Smooth muscle cell (in vitro differentiated cells): ENCODE measurements around the gene SNX7. TPM values are rescaled to one million over a fixed set of nuclear protein-coding genes. Genes with fewer than 3 reads are reported as not detected.

Experiments
- DNase-seq: peaks from one replicate; lab custom pipeline; 2025; ENCODE audit not compliant: unreplicated experiment; lab: John Stamatoyannopoulos, UW
- H2AFZ ChIP-seq: fragments of 200-600 bp; sonication (generic); 2 replicates; pipeline ENCODE4 v1.6.0; 2016; ENCODE audit warnings: antibody characterized with exemption, low read depth, mild to moderate bottlenecking
- H3F3A ChIP-seq: fragments of 200-600 bp; sonication (generic); 2 replicates; pipeline ENCODE4 v1.6.0; 2017; ENCODE audit warnings: antibody characterized with exemption, low read depth
- H3K27ac ChIP-seq: fragments of 200-600 bp; sonication (generic); 2 replicates; pipeline ENCODE4 v1.5.1; 2016; ENCODE audit warnings: low read depth, mild to moderate bottlenecking
- H3K27me3 ChIP-seq: fragments of 200-600 bp; sonication (generic); 2 replicates; pipeline ENCODE4 v1.6.1; 2016; ENCODE audit warnings: low read depth, mild to moderate bottlenecking
- H3K36me3 ChIP-seq: fragments of 200-600 bp; sonication (generic); 2 replicates; pipeline ENCODE4 v1.5.1; 2016; ENCODE audit warnings: low read depth
- H3K4me1 ChIP-seq: fragments of 200-600 bp; sonication (generic); 2 replicates; pipeline ENCODE4 v1.5.1; 2016; ENCODE audit warnings: low read depth
- H3K4me2 ChIP-seq: fragments of 200-600 bp; sonication (generic); 2 replicates; pipeline ENCODE4 v1.6.0; 2016; ENCODE audit warnings: mild to moderate bottlenecking
- H3K4me3 ChIP-seq: fragments of 200-600 bp; sonication (generic); 2 replicates; pipeline ENCODE4 v1.5.1; 2016; ENCODE audit warnings: mild to moderate bottlenecking
- H3K79me2 ChIP-seq: fragments of 200-600 bp; sonication (generic); 2 replicates; pipeline ENCODE4 v1.6.0; 2016; ENCODE audit warnings: low read depth, mild to moderate bottlenecking
- H3K9ac ChIP-seq: fragments of 200-600 bp; sonication (generic); 2 replicates; pipeline ENCODE4 v1.6.0; 2016; ENCODE audit warnings: low read depth
- H3K9me3 ChIP-seq: fragments of 200-600 bp; sonication (generic); replicated peaks from 2 replicates; pipeline ENCODE4 v1.5.1; 2016; ENCODE audit warnings: low read depth
- H4K20me1 ChIP-seq: fragments of 200-600 bp; sonication (generic); 2 replicates; pipeline ENCODE4 v1.6.0; 2016; ENCODE audit warnings: low read depth
- CTCF ChIP-seq: fragments of 200-600 bp; sonication (generic); IDR thresholded peaks from 2 replicates; pipeline ENCODE4 v1.5.1; 2017; ENCODE audit warnings: borderline replicate concordance, mild to moderate bottlenecking, antibody characterized with exemption; ENCODE audit not compliant: insufficient read depth, poor library complexity, severe bottlenecking
- WGBS: methylation state at CpG from one replicate; pipeline ENCODE4 v1.1.7; 2016; ENCODE audit warnings: low lambda C conversion rate; 5-methylcytosine and 5-hydroxymethylcytosine counted together
- polyA plus RNA-seq: library from polyadenylated mRNA; unstranded; fragments of >200 nt; fragmentation: Nextera tagmentation; extraction: Ambion mirVana; gene quantifications from 2 replicates; pipeline ENCODE4 v1.2.1, GENCODE V29; 2016
- total RNA-seq: library from RNA; depleted of rRNA; stranded (reverse); fragments of >200 nt; gene quantifications from 2 replicates; pipeline ENCODE4 v1.2.3, GENCODE V29; 2014

The SNX7 gene
- total and polyA plus RNA-seq, 2 experiments from 2014 or later: 40.0 to 46.0 TPM

GRCh38 chr1:98763488-98764150, 102.1 kb downstream of the SNX7 start:
- Histone ChIP-seq H3K27ac (no peak overlapping the region), H3K36me3 (no peaks in the 10 kb centered on the region), H2AFZ (no peak overlapping the region), H3K4me1 (no peaks in the 10 kb centered on the region), H3K4me2 (no peak overlapping the region), H4K20me1 (no peaks in the 10 kb centered on the region), H3K79me2 (no peaks in the 10 kb centered on the region), H3K9ac (no peak overlapping the region), H3K4me3 (no peak overlapping the region), H3F3A (no peaks in the 10 kb centered on the region), H3K27me3 (no peaks in the 10 kb centered on the region), H3K9me3 (no peaks in the 10 kb centered on the region)
- 80% methylated on average over 3 of the region's 3 CpGs for WGBS
- DNase-seq: no peak
- TF ChIP-seq CTCF: no peak

GRCh38 chr1:98764485-98764884, 103.0 kb downstream of the SNX7 start:
- 41% methylated on average over 1 of the region's 1 CpG for WGBS
- Histone ChIP-seq H3K4me3 (no peak overlapping the region), H2AFZ (no peak overlapping the region), H3K79me2 (no peaks in the 10 kb centered on the region), H3K27ac (no peak overlapping the region), H4K20me1 (no peaks in the 10 kb centered on the region), H3K4me1 (no peaks in the 10 kb centered on the region), H3K27me3 (no peaks in the 10 kb centered on the region), H3F3A (no peaks in the 10 kb centered on the region), H3K4me2 (no peak overlapping the region), H3K36me3 (no peaks in the 10 kb centered on the region), H3K9ac (no peak overlapping the region), H3K9me3 (no peaks in the 10 kb centered on the region)
- TF ChIP-seq CTCF: no peak
- no peak for DNase-seq

DNA sequence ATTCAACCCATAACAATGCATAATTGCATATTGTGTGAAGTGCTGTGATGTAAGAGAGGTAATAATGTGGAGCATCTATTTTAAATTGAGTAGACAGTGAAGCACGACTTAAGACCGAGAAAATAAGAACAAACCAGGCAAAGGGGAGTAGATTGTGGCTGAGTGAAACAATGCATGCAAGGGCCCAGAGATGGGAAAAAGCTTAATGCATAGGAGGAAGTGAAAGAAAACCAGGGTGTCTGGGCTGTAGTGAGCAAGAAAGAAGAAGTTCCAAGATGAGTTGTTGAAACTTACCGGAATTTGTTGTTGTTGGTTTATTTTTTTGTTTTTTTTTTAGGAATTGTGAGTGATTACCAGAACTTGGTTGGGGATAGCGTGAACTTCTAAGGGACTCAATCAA, 104.7 kb downstream of the SNX7 start:
- Histone ChIP-seq H3K27me3 (no peaks in the 10 kb centered on the region), H3F3A (no peaks in the 10 kb centered on the region), H3K9me3 (no peaks in the 10 kb centered on the region), H3K4me2 (no peak overlapping the region), H3K4me3 (no peak overlapping the region), H4K20me1 (no peaks in the 10 kb centered on the region), H3K79me2 (no peaks in the 10 kb centered on the region), H3K9ac (no peak overlapping the region), H3K4me1 (no peaks in the 10 kb centered on the region), H3K27ac (no peak overlapping the region), H2AFZ (no peak overlapping the region), H3K36me3 (no peaks in the 10 kb centered on the region)
- WGBS: 98% methylated on average over 4 of the region's 4 CpGs
- TF ChIP-seq CTCF: no peak
- no peak for DNase-seq

- 55% methylated on average over 3 of the region's 3 CpGs for WGBS
- H3K4me3 ChIP-seq: no peak overlapping the region
- no peak overlapping the region for H3K27ac ChIP-seq
These were observed 107.6 kb downstream of the SNX7 start for GRCh38 chr1:98769162-98769561.

More at GRCh38 chr1:98769162-98769561, 107.6 kb downstream of the SNX7 start:
- Histone ChIP-seq H3K9ac (no peak overlapping the region), H3K4me1 (no peaks in the 10 kb centered on the region), H3F3A (no peaks in the 10 kb centered on the region), H3K27me3 (no peaks in the 10 kb centered on the region), H3K9me3 (no peaks in the 10 kb centered on the region), H3K36me3 (no peaks in the 10 kb centered on the region), H3K4me2 (no peak overlapping the region), H4K20me1 (no peaks in the 10 kb centered on the region), H2AFZ (no peak overlapping the region), H3K79me2 (no peaks in the 10 kb centered on the region)
- DNase-seq: no peak
- no peak for TF ChIP-seq CTCF
